HepG2 (cell line): ENCODE results near the gene SPAG6. TPM values are rescaled to one million over a fixed set of nuclear protein-coding genes. Genes with fewer than 3 reads are reported as not detected.

ENCODE experiments used
- CERS6 ChIP-seq: sonication (generic); formaldehyde crosslinking; IDR thresholded peaks from 2 replicates; pipeline ENCODE4 v1.5.0; 2020; ENCODE audit warnings: missing genetic modification reagents
- FOXA3 ChIP-seq: IDR thresholded peaks from 2 replicates; pipeline ENCODE4 v1.6.1; 2016; ENCODE audit warnings: missing genetic modification reagents, missing compliant biosample characterization
- FUBP1 ChIP-seq: sonication (generic); formaldehyde crosslinking; IDR thresholded peaks from 2 replicates; pipeline ENCODE4 v1.5.1; 2020; ENCODE audit warnings: missing genetic modification reagents, mild to moderate bottlenecking, borderline replicate concordance
- KDM5B ChIP-seq: sonication (generic); formaldehyde crosslinking; IDR thresholded peaks from 2 replicates; pipeline ENCODE4 v1.4.0; 2020; ENCODE audit warnings: missing genetic modification reagents, mild to moderate bottlenecking, borderline replicate concordance
- MTF1 ChIP-seq: sonication (generic); formaldehyde crosslinking; IDR thresholded peaks from 2 replicates; pipeline ENCODE4 v1.5.0; 2020; ENCODE audit warnings: missing genetic modification reagents
- NR2C2 ChIP-seq: sonication (generic); formaldehyde crosslinking; IDR thresholded peaks from 2 replicates; pipeline ENCODE4 v1.4.0; 2020; ENCODE audit warnings: missing genetic modification reagents, mild to moderate bottlenecking, moderate library complexity, borderline replicate concordance
- PHF20 ChIP-seq: sonication (generic); formaldehyde crosslinking; IDR thresholded peaks from 2 replicates; pipeline ENCODE4 v1.5.0; 2020; ENCODE audit warnings: mild to moderate bottlenecking, missing genetic modification reagents
- PHF21A ChIP-seq: sonication (generic); formaldehyde crosslinking; IDR thresholded peaks from 2 replicates; pipeline ENCODE4 v1.5.0; 2020; ENCODE audit warnings: mild to moderate bottlenecking, missing genetic modification reagents
- SATB2 ChIP-seq: sonication (generic); formaldehyde crosslinking; IDR thresholded peaks from 2 replicates; pipeline ENCODE4 v1.5.0; 2020; ENCODE audit warnings: missing genetic modification reagents
- TAF1 ChIP-seq: sonication (generic); formaldehyde crosslinking; IDR thresholded peaks from 2 replicates; pipeline ENCODE4 v1.4.0; 2020; ENCODE audit warnings: missing genetic modification reagents
- THAP11 ChIP-seq: IDR thresholded peaks from 2 replicates; pipeline ENCODE4 v1.6.1; 2016; ENCODE audit warnings: missing biosample characterization, missing genetic modification reagents
- ZFP82 ChIP-seq: sonication (generic); formaldehyde crosslinking; IDR thresholded peaks from 2 replicates; pipeline ENCODE4 v1.5.1; 2020; ENCODE audit warnings: mild to moderate bottlenecking, missing genetic modification reagents, borderline replicate concordance
- ZNF235 ChIP-seq: sonication (generic); formaldehyde crosslinking; IDR thresholded peaks from 2 replicates; pipeline ENCODE4 v1.8.1; 2023; ENCODE audit warnings: mild to moderate bottlenecking, missing genetic modification reagents, borderline replicate concordance
- polyA plus RNA-seq, 8 experiments: library from polyadenylated mRNA; depleted of rRNA in 3 of 8; stranded (reverse) in 7 of 8; unstranded in 1 of 8; fragments of >200 nt; fragmentation: Illumina TruSeq in 4 of 8; extraction: Trizol in 4 of 8; gene quantifications; 2 replicates each; pipeline versions ENCODE4 v1.2.1 to v1.2.3, GENCODE V29; 2011 to 2016; ENCODE audit warnings: low read depth in 4 of 8, missing spikeins in 1 of 8, mixed read lengths in 1 of 8; ENCODE audit not compliant: insufficient read depth in 1 of 8
- total RNA-seq, 5 experiments: library from RNA; depleted of rRNA; stranded (reverse); fragments of >200 nt; fragmentation: Illumina TruSeq; extraction: Trizol; gene quantifications; 2 replicates each; pipeline ENCODE4 v1.2.3, GENCODE V29; 2016; ENCODE audit warnings: low read depth in 1 of 5
- TF ChIP-seq, protein P1 (sequence below): sonication (generic); formaldehyde crosslinking; IDR thresholded peaks from 2 replicates; pipeline ENCODE4 v1.4.0; 2020; ENCODE audit warnings: mild to moderate bottlenecking, low read depth, missing genetic modification reagents
- TF ChIP-seq, protein P2 (sequence below): sonication (generic); formaldehyde crosslinking; IDR thresholded peaks from 2 replicates; pipeline ENCODE4 v1.5.0; 2020; ENCODE audit warnings: mild to moderate bottlenecking, missing genetic modification reagents
- TF ChIP-seq, protein P3 (sequence below): IDR thresholded peaks from 2 replicates; pipeline ENCODE4 v1.6.1; 2016; ENCODE audit warnings: mild to moderate bottlenecking, missing biosample characterization, missing genetic modification reagents
- TF ChIP-seq, protein P4 (sequence below): sonication (generic); formaldehyde crosslinking; IDR thresholded peaks from 2 replicates; pipeline ENCODE4 v1.8.1; 2023; ENCODE audit warnings: missing genetic modification reagents, mild to moderate bottlenecking, borderline replicate concordance
- TF ChIP-seq, protein P5 (sequence below): fragments of 450-650 bp; IDR thresholded peaks from 2 replicates; pipeline ENCODE4 v1.6.1; 2017; ENCODE audit warnings: mild to moderate bottlenecking

The SPAG6 gene
- total and polyA plus RNA-seq, 2 of the 13 experiments (the other 11 are each of a cell fraction or from before 2014, with no cell fraction given): not detected

GRCh38 chr10:22340329-22341189 is 4.7 kb upstream of the SPAG6 start (continued):
- TF ChIP-seq FUBP1 (no peak), KDM5B (peak; percentile 45; the same call in 1 of the 2 replicates), MTF1 (CRISPR knock-in tag) (no peak; the same call in 1 of the 2 replicates), TAF1 (CRISPR knock-in tag) (peak; percentile 32; the same call in 1 of the 2 replicates), CERS6 (CRISPR knock-in tag) (no peak), FOXA3 (CRISPR knock-in tag) (no peak), THAP11 (peak; percentile 44), SATB2 (CRISPR knock-in tag) (no peak), NR2C2 (CRISPR knock-in tag) (0 out of 2 replicates have a peak, but pooled peaks have one; percentile 42), ZFP82 (CRISPR knock-in tag) (0 out of 2 replicates have a peak, but pooled peaks have one; percentile 14), PHF20 (CRISPR knock-in tag) (no peak), PHF21A (CRISPR knock-in tag) (peak; percentile 48; the same call in 1 of the 2 replicates), ZNF235 (CRISPR knock-in tag) (no peak)
- TF ChIP-seq, protein P1, sequence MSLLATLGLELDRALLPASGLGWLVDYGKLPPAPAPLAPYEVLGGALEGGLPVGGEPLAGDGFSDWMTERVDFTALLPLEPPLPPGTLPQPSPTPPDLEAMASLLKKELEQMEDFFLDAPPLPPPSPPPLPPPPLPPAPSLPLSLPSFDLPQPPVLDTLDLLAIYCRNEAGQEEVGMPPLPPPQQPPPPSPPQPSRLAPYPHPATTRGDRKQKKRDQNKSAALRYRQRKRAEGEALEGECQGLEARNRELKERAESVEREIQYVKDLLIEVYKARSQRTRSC (CRISPR knock-in tag): 0 out of 2 replicates have a peak, but pooled peaks have one; percentile 38
- TF ChIP-seq, protein P2, sequence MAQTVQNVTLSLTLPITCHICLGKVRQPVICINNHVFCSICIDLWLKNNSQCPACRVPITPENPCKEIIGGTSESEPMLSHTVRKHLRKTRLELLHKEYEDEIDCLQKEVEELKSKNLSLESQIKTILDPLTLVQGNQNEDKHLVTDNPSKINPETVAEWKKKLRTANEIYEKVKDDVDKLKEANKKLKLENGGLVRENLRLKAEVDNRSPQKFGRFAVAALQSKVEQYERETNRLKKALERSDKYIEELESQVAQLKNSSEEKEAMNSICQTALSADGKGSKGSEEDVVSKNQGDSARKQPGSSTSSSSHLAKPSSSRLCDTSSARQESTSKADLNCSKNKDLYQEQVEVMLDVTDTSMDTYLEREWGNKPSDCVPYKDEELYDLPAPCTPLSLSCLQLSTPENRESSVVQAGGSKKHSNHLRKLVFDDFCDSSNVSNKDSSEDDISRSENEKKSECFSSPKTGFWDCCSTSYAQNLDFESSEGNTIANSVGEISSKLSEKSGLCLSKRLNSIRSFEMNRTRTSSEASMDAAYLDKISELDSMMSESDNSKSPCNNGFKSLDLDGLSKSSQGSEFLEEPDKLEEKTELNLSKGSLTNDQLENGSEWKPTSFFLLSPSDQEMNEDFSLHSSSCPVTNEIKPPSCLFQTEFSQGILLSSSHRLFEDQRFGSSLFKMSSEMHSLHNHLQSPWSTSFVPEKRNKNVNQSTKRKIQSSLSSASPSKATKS (CRISPR knock-in tag): no peak
- TF ChIP-seq, protein P3, sequence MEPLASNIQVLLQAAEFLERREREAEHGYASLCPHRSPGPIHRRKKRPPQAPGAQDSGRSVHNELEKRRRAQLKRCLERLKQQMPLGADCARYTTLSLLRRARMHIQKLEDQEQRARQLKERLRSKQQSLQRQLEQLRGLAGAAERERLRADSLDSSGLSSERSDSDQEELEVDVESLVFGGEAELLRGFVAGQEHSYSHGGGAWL (CRISPR knock-in tag): 0 out of 2 replicates have a peak, but pooled peaks have one; percentile 26
- TF ChIP-seq, protein P4, sequence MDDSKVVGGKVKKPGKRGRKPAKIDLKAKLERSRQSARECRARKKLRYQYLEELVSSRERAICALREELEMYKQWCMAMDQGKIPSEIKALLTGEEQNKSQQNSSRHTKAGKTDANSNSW (CRISPR knock-in tag): peak; percentile 62; the same call in 1 of the 2 replicates
- TF ChIP-seq, protein P5, sequence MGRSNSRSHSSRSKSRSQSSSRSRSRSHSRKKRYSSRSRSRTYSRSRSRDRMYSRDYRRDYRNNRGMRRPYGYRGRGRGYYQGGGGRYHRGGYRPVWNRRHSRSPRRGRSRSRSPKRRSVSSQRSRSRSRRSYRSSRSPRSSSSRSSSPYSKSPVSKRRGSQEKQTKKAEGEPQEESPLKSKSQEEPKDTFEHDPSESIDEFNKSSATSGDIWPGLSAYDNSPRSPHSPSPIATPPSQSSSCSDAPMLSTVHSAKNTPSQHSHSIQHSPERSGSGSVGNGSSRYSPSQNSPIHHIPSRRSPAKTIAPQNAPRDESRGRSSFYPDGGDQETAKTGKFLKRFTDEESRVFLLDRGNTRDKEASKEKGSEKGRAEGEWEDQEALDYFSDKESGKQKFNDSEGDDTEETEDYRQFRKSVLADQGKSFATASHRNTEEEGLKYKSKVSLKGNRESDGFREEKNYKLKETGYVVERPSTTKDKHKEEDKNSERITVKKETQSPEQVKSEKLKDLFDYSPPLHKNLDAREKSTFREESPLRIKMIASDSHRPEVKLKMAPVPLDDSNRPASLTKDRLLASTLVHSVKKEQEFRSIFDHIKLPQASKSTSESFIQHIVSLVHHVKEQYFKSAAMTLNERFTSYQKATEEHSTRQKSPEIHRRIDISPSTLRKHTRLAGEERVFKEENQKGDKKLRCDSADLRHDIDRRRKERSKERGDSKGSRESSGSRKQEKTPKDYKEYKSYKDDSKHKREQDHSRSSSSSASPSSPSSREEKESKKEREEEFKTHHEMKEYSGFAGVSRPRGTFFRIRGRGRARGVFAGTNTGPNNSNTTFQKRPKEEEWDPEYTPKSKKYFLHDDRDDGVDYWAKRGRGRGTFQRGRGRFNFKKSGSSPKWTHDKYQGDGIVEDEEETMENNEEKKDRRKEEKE: no peak
